ENCODE data around the gene CEL. TPM values are rescaled to one million over a fixed set of nuclear protein-coding genes. Genes with fewer than 3 reads are reported as not detected.

Gene CEL
- total and polyA plus RNA-seq, 2 donors (not counting 1 experiment from before 2014, with no cell fraction given), result 0.12 to 0.33 TPM

- Histone ChIP-seq H3K27me3 (ENCODE audit: control insufficient read depth, insufficient read depth, low read length) (no peaks in the 10 kb centered on the region), H3K4me3 (replicated peaks in 1 of 4; ENCODE audit: control extremely low read depth in 1 of 4, insufficient read depth in 1 of 4, low read depth in 3 of 4, low read length in 4 of 4) (no peak overlapping the region), H3K4me1 (ENCODE audit: control insufficient read depth, extremely low read depth, insufficient read depth, low read length) (no peaks in the 10 kb centered on the region), H2AFZ (ENCODE audit: low read length) (no peak overlapping the region), H3K79me2 (ENCODE audit: control insufficient read depth, insufficient read depth, low read length) (no peaks in the 10 kb centered on the region), H4K20me1 (ENCODE audit: control insufficient read depth, extremely low read depth, insufficient read depth, low read length) (no peaks in the 10 kb centered on the region), H3K27ac (ENCODE audit: insufficient read depth, low read length) (no peak overlapping the region), H3K9me3 (ENCODE audit: control insufficient read depth, insufficient read depth, low read depth, low read length) (no peaks in the 10 kb centered on the region), H3K36me3 (ENCODE audit: control insufficient read depth, insufficient read depth, low read length) (peaks cover 23% of the 10 kb centered on the region), H3K9ac (ENCODE audit: insufficient read depth, low read length) (no peak overlapping the region), H3K4me2 (ENCODE audit: extremely low read depth, insufficient read depth, low read length) (no peak overlapping the region)
- DNase-seq (ENCODE audit: low read depth in 2 of 2), result no peak
- TF ChIP-seq, protein P1, sequence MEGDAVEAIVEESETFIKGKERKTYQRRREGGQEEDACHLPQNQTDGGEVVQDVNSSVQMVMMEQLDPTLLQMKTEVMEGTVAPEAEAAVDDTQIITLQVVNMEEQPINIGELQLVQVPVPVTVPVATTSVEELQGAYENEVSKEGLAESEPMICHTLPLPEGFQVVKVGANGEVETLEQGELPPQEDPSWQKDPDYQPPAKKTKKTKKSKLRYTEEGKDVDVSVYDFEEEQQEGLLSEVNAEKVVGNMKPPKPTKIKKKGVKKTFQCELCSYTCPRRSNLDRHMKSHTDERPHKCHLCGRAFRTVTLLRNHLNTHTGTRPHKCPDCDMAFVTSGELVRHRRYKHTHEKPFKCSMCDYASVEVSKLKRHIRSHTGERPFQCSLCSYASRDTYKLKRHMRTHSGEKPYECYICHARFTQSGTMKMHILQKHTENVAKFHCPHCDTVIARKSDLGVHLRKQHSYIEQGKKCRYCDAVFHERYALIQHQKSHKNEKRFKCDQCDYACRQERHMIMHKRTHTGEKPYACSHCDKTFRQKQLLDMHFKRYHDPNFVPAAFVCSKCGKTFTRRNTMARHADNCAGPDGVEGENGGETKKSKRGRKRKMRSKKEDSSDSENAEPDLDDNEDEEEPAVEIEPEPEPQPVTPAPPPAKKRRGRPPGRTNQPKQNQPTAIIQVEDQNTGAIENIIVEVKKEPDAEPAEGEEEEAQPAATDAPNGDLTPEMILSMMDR (conservative IDR thresholded peaks at IDR 0.05 in 1 of 2, IDR thresholded peaks at IDR 0.05 in 1 of 2; ENCODE audit: low read depth in 1 of 2, low read length in 2 of 2), result no peak
- no peak for TF ChIP-seq EZH2 (IDR thresholded peaks at IDR 0.05; ENCODE audit: low read length, missing control alignments)
Measured at GRCh38 chr9:133055788-133056420, 5.9 kb upstream of the CEL start.

- H3K27ac ChIP-seq (ENCODE audit: insufficient read depth, low read length), result no peak overlapping the region
- no peak overlapping the region for H3K4me2 ChIP-seq (ENCODE audit: extremely low read depth, insufficient read depth, low read length)
- DNase-seq (ENCODE audit: low read depth in 2 of 2), result no peak
- no peak overlapping the region for H3K4me3 ChIP-seq (replicated peaks in 1 of 4; ENCODE audit: control extremely low read depth in 1 of 4, insufficient read depth in 1 of 4, low read depth in 3 of 4, low read length in 4 of 4)
- H2AFZ ChIP-seq (ENCODE audit: low read length), result no peak overlapping the region
- no peaks in the 10 kb centered on the region for H3K79me2 ChIP-seq (ENCODE audit: control insufficient read depth, insufficient read depth, low read length)
- no peaks in the 10 kb centered on the region for H3K9me3 ChIP-seq (ENCODE audit: control insufficient read depth, insufficient read depth, low read depth, low read length)
- H3K9ac ChIP-seq (ENCODE audit: insufficient read depth, low read length), result no peak overlapping the region
- no peaks in the 10 kb centered on the region for H4K20me1 ChIP-seq (ENCODE audit: control insufficient read depth, extremely low read depth, insufficient read depth, low read length)
- H3K4me1 ChIP-seq (ENCODE audit: control insufficient read depth, extremely low read depth, insufficient read depth, low read length), result no peaks in the 10 kb centered on the region
- no peaks in the 10 kb centered on the region for H3K27me3 ChIP-seq (ENCODE audit: control insufficient read depth, insufficient read depth, low read length)
- H3K36me3 ChIP-seq (ENCODE audit: control insufficient read depth, insufficient read depth, low read length), result peaks cover 19% of the 10 kb centered on the region
- no peak for TF ChIP-seq EZH2 (IDR thresholded peaks at IDR 0.05; ENCODE audit: low read length, missing control alignments)
- TF ChIP-seq, protein P1 (conservative IDR thresholded peaks at IDR 0.05 in 1 of 2, IDR thresholded peaks at IDR 0.05 in 1 of 2; ENCODE audit: low read depth in 1 of 2, low read length in 2 of 2), result no peak
Measured at GRCh38 chr9:133056533-133056932, 5.2 kb upstream of the CEL start.

DNA sequence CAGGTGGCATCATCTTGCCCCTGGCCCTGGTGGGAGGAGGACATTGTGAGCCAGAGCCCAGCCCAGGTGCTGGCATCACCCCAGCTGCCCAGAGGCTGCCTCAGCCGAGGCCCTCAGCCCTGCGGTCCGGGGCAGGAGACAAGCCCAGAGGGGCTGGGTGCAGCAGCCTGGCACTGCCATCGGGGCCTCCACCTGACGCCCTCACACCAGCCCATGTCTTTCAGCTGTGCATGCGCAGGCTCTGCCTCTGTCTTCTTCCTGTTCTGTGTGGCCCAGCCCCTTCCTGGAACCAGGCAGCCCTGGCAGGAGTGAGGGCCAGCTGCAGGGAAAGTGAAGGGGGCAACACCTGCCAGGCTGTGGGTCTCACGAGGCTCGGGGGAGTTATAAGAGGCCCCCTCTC lies 4.8 kb upstream of the CEL start:
- Histone ChIP-seq H3K4me3 (replicated peaks in 1 of 4; ENCODE audit: control extremely low read depth in 1 of 4, insufficient read depth in 1 of 4, low read depth in 3 of 4, low read length in 4 of 4) (no peak overlapping the region), H3K27me3 (ENCODE audit: control insufficient read depth, insufficient read depth, low read length) (no peaks in the 10 kb centered on the region), H4K20me1 (ENCODE audit: control insufficient read depth, extremely low read depth, insufficient read depth, low read length) (no peaks in the 10 kb centered on the region), H3K4me2 (ENCODE audit: extremely low read depth, insufficient read depth, low read length) (no peak overlapping the region), H3K9ac (ENCODE audit: insufficient read depth, low read length) (no peak overlapping the region), H3K36me3 (ENCODE audit: control insufficient read depth, insufficient read depth, low read length) (peaks cover 17% of the 10 kb centered on the region), H3K79me2 (ENCODE audit: control insufficient read depth, insufficient read depth, low read length) (no peaks in the 10 kb centered on the region), H2AFZ (ENCODE audit: low read length) (no peak overlapping the region), H3K27ac (ENCODE audit: insufficient read depth, low read length) (no peak overlapping the region), H3K9me3 (ENCODE audit: control insufficient read depth, insufficient read depth, low read depth, low read length) (no peaks in the 10 kb centered on the region), H3K4me1 (ENCODE audit: control insufficient read depth, extremely low read depth, insufficient read depth, low read length) (no peaks in the 10 kb centered on the region)
- TF ChIP-seq, protein P1 (conservative IDR thresholded peaks at IDR 0.05 in 1 of 2, IDR thresholded peaks at IDR 0.05 in 1 of 2; ENCODE audit: low read depth in 1 of 2, low read length in 2 of 2), result no peak
- no peak for TF ChIP-seq EZH2 (IDR thresholded peaks at IDR 0.05; ENCODE audit: low read length, missing control alignments)
- no peak for DNase-seq (ENCODE audit: low read depth in 2 of 2)

Measured in fibroblast of lung (primary cell).